ENCODE results near the gene CCDC136. TPM values are rescaled to one million over a fixed set of nuclear protein-coding genes. Genes with fewer than 3 reads are reported as not detected.

The CCDC136 gene
- total RNA-seq, 1 experiment from 2014 or later, result 11.1 TPM

DNA sequence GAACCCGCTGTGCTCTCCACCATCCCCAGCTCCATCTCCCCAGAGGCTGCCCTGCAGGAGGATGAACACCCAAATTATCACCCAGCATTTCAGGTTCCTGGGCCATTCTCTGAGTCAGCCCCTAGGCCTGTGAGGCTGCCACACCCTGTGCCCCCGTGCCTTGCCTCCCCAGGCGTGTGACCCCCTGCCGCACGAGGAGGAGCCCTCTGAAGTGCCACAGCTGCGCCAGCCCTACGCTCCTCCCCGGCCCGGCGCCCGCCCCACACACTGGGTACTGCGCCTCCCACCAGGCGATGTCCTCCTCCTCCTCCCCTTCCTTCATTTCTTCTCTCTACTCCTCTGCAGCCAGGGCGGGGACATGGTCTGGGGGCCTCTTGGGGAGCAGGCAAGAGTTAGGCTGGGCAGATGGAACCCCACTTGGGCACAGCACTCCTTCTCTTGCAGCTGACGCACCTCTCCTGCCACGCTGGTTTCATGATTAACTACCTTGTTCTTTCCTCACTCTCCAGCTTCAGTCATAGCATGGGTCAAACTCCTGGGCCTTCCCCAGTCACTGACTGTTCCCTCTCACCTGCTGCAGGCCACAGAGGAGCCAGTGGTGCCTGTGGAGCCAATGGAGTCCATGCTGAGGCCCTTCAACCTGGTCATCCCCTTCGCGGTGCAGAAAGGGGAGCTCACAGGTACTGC lies 58.2 kb downstream of the CCDC136 start:
- POLR2A ChIA-PET, result no interaction called here
- Histone ChIP-seq H4K20me1 (ENCODE audit: insufficient read depth) (no peaks in the 10 kb centered on the region), H3K4me2 (ENCODE audit: low read length) (no peak overlapping the region), H3K36me3 (ENCODE audit: control insufficient read depth in 1 of 2, insufficient read depth in 2 of 2, low read length in 2 of 2) (peaks cover 2 to 8% of the 10 kb centered on the region in 2 experiments; a peak in 1 of 4 replicates), H3K27ac (ENCODE audit: low read depth, low read length) (no peak overlapping the region), H2AFZ (ENCODE audit: low read depth, low read length, poor library complexity, severe bottlenecking) (no peak overlapping the region), H3K4me3 (replicated peaks in 1 of 2; ENCODE audit: low read depth in 1 of 2, low read length in 2 of 2) (no peak overlapping the region), H3K27me3 (ENCODE audit: insufficient read depth, low read length) (no peaks in the 10 kb centered on the region), H3K9me3 (ENCODE audit: control insufficient read depth in 1 of 2, insufficient read depth in 1 of 2, low read depth in 1 of 2, low read length in 2 of 2) (no peaks in the 10 kb centered on the region), H3K79me2 (ENCODE audit: insufficient read depth, low read length) (no peaks in the 10 kb centered on the region), H3K9me2 (ENCODE audit: insufficient read depth) (no peaks in the 10 kb centered on the region), H3K9ac (ENCODE audit: low read length) (no peak overlapping the region), H3K4me1 (ENCODE audit: control insufficient read depth in 1 of 2, insufficient read depth in 2 of 2, low read length in 2 of 2) (no peaks in the 10 kb centered on the region)
- DNase-seq (ENCODE audit: low read depth, low spot score) (no peak), ATAC-seq (no peak)
- RAD21 ChIA-PET (ENCODE audit: low non-redundant PET in 1 of 2, low total read pairs in 2 of 2, uncharacterized antibody in 2 of 2, unreplicated experiment in 2 of 2), result no interaction called here
- CTCF ChIA-PET, result interaction anchor here (0.8 kb wide), 1 partner anchor 8 kb away, joined by 3 read pairs; no protein-coding TSS in a partner anchor
- no TSS peak for BruUV-seq (replicated peaks)
- intact Hi-C loops (cut with micrococcal nuclease), result no loop called here
- no peak for TF ChIP-seq EZH2 (IDR thresholded peaks at IDR 0.05)
- no peak for TF ChIP-seq TCF7L2 (IDR thresholded peaks at IDR 0.05; ENCODE audit: borderline replicate concordance, extremely low read depth, insufficient read depth, insufficient read length)
- no peak for TF ChIP-seq ELF1 (IDR thresholded peaks at IDR 0.05; ENCODE audit: borderline replicate concordance, low read depth)
- TF ChIP-seq POLR2AphosphoS5 (IDR thresholded peaks at IDR 0.05; ENCODE audit: low read depth, low read length), result no peak
- no peak for TF ChIP-seq CEBPB (IDR thresholded peaks at IDR 0.05; ENCODE audit: low read depth)

GRCh38 chr7:128852537-128853254 lies 60.9 kb downstream of the CCDC136 start:
- ATAC-seq, result no peak
- H3K9ac ChIP-seq (ENCODE audit: low read length), result no peak overlapping the region
- no peak for DNase-seq (ENCODE audit: low read depth, low spot score)
- CTCF ChIA-PET, result no interaction called here
- intact Hi-C loops (cut with micrococcal nuclease), result no loop called here
- no TSS peak for BruUV-seq (replicated peaks)
- POLR2A ChIA-PET, result no interaction called here
- no peak overlapping the region for H3K4me2 ChIP-seq (ENCODE audit: low read length)
- H2AFZ ChIP-seq (ENCODE audit: low read depth, low read length, poor library complexity, severe bottlenecking), result no peak overlapping the region
- H3K27me3 ChIP-seq (ENCODE audit: insufficient read depth, low read length), result no peaks in the 10 kb centered on the region
- no peaks in the 10 kb centered on the region for H3K9me3 ChIP-seq (ENCODE audit: control insufficient read depth in 1 of 2, insufficient read depth in 1 of 2, low read depth in 1 of 2, low read length in 2 of 2)
- peaks cover 2 to 5% of the 10 kb centered on the region in 2 experiments; a peak in 1 of 4 replicates for H3K36me3 ChIP-seq (ENCODE audit: control insufficient read depth in 1 of 2, insufficient read depth in 2 of 2, low read length in 2 of 2)
- no peaks in the 10 kb centered on the region for H4K20me1 ChIP-seq (ENCODE audit: insufficient read depth)
- no peak overlapping the region for H3K27ac ChIP-seq (ENCODE audit: low read depth, low read length)
- RAD21 ChIA-PET (ENCODE audit: low non-redundant PET in 1 of 2, low total read pairs in 2 of 2, uncharacterized antibody in 2 of 2, unreplicated experiment in 2 of 2), result no interaction called here
- H3K79me2 ChIP-seq (ENCODE audit: insufficient read depth, low read length), result no peaks in the 10 kb centered on the region
- H3K4me3 ChIP-seq (replicated peaks in 1 of 2; ENCODE audit: low read depth in 1 of 2, low read length in 2 of 2), result no peak overlapping the region
- no peaks in the 10 kb centered on the region for H3K9me2 ChIP-seq (ENCODE audit: insufficient read depth)
- H3K4me1 ChIP-seq (ENCODE audit: control insufficient read depth in 1 of 2, insufficient read depth in 2 of 2, low read length in 2 of 2), result no peaks in the 10 kb centered on the region
- TF ChIP-seq CTCF (IDR thresholded peaks at IDR 0.05 in 2 of 3, conservative IDR thresholded peaks at IDR 0.05 in 1 of 3; ENCODE audit: borderline replicate concordance in 1 of 3, insufficient read depth in 1 of 3, low read depth in 2 of 3, low read length in 2 of 3), result no peak
- no peak for TF ChIP-seq EZH2 (IDR thresholded peaks at IDR 0.05)
- no peak for TF ChIP-seq SP1 (IDR thresholded peaks at IDR 0.05; ENCODE audit: low read depth)
- TF ChIP-seq CBX3 (IDR thresholded peaks at IDR 0.05; ENCODE audit: low read depth), result no peak
- TF ChIP-seq REST (IDR thresholded peaks at IDR 0.05; ENCODE audit: low read depth), result no peak
- TF ChIP-seq MAX (IDR thresholded peaks at IDR 0.05), result no peak
- no peak for TF ChIP-seq ZFX (IDR thresholded peaks at IDR 0.05)
- TF ChIP-seq SRF (IDR thresholded peaks at IDR 0.05; ENCODE audit: low read depth), result no peak
- TF ChIP-seq ELF1 (IDR thresholded peaks at IDR 0.05; ENCODE audit: borderline replicate concordance, low read depth), result no peak
- TF ChIP-seq POLR2AphosphoS5 (IDR thresholded peaks at IDR 0.05; ENCODE audit: low read depth, low read length), result no peak
- no peak for TF ChIP-seq EZH2phosphoT487 (IDR thresholded peaks at IDR 0.05; ENCODE audit: borderline replicate concordance)
